C4-2B (cell line): ENCODE data around the gene CHAC1.

Experiments
- H3K27ac ChIP-seq: fragments of 450-650 bp; 2 replicates; pipeline ENCODE4 v1.5.1; 2017
- CTCF ChIP-seq: fragments of 450-650 bp; conservative IDR thresholded peaks from 2 replicates; pipeline ENCODE4 v1.5.1; 2017; ENCODE audit warnings: mild to moderate bottlenecking
- ZFX ChIP-seq: fragments of 450-650 bp; IDR thresholded peaks from 2 replicates; pipeline ENCODE4 v1.6.1; 2017

CHAC1 gene

DNA sequence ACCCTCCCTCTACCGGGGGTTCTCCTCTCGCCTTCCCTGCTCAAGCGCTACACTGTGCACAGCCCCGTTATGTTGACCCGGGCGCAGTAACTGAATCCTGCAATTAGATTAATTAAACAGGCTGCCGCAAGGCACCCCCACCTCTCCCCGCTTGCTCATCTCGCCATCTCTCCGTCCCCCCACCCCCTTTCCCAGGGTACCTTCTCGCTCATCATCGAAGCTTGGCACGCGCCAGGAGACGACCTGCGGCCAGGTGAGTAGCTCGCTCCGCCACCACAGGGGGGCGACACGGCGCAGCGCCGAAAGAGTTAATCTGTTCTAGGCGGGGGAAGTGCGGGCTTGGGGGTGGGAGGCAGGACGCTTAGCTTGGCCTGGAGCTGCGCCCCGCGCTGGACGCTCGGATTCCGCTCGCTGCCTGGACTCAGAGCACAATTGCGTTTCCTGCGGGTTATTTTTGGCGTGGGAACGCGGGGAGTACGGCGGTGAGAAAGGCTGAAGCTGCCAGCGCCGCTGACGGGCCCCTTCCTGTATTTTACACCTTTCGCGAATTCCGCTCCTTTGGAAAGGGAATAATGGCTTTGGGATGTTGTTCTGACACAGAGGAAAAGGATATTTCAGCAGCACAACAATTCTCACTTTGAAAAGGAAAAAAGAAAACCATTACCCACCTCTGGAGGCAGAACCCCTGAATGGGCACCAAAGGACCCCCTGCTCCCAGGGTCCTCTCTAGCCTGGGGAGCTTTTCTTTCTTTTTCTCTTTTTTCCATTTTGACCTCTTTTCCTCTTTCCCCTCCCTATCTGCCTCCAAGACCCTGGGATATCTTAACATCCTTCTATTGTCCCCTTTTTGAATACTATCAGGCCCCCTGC, 22.6 kb upstream of the CHAC1 start:
- no peak overlapping the region for H3K27ac ChIP-seq
- TF ChIP-seq ZFX (no peak), CTCF (peak; percentile 87)

DNA sequence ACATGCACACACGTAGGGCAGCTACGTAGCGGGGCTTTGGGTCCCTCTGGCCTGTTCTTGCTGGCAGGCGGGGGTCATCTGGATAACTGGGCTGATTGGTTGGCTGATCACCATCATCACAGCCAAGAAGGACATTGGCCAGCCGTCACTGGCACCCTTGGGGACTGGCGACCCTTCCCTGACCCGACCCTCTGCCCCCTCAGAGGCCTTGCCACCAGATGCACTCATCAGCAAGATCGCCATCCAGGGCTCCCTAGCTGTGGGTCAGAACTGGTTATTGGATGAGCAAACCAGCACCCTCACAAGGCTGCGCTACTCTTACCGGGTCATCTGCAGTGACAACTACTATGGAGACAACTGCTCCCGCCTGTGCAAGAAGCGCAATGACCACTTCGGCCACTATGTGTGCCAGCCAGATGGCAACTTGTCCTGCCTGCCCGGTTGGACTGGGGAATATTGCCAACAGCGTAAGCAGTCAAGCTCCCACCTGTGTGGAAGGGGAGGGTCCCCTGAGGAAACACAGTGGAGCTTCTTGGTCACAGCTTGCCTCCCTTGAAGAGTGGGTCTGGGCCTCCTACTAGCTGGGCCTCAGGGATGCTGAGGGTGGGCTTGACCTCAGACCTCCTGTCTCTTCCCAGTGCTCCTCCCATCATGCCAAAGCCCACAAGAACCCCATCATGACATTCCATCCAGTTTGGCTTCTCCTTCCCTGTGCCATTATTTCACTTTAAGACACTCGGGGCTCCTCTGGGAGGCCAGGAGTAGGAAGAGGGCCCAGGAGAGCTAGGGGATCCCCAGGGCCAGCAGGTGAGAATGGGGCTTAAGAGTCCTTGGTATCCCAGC, 21.8 kb upstream of the CHAC1 start:
- TF ChIP-seq CTCF (no peak), ZFX (no peak)
- no peak overlapping the region for H3K27ac ChIP-seq

- no peak overlapping the region for H3K27ac ChIP-seq
- TF ChIP-seq CTCF = no peak
- TF ChIP-seq ZFX = no peak
These were observed 21.1 kb upstream of the CHAC1 start for GRCh38 chr15:40932156-40932555.

GRCh38 chr15:40932649-40933516, 20.4 kb upstream of the CHAC1 start:
- TF ChIP-seq CTCF (no peak), ZFX (no peak)

DNA sequence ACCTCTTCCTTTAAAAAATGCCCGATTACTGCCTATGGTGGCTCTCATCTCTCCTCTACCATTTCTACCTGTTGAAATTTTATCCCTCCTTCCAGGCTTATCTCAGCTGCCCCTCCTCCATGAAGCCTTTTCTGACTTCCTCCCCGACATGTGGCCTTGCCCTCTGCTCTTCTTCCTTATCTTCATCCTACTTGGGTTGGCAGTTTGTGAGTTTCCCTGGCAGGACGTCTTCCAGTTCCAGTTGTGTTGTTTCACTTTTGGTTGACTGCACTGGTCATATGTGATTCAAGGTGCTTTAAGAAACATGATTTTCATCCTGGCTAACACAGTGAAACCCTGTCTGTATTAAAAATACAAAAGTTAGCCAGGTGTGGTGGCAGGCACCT, 19.8 kb upstream of the CHAC1 start:
- TF ChIP-seq CTCF (no peak), ZFX (no peak)
- H3K27ac ChIP-seq = no peak overlapping the region

More at GRCh38 chr15:40932649-40933516, 20.4 kb upstream of the CHAC1 start:
- no peak overlapping the region for H3K27ac ChIP-seq

- no peak for TF ChIP-seq ZFX
- no peak for TF ChIP-seq CTCF
- no peak overlapping the region for H3K27ac ChIP-seq
These were observed 18.8 kb upstream of the CHAC1 start for GRCh38 chr15:40934457-40934856.
